Adrenal gland (tissue), 12 donors: ENCODE measurements around the gene TMEM121B. TPM values are rescaled to one million over a fixed set of nuclear protein-coding genes. Genes with fewer than 3 reads are reported as not detected.

Source experiments
- DNase-seq, 7 donors: peaks; one replicate each; pipeline ENCODE4 v3.0.0-alpha.2; 2019 to 2020
- H3K27ac ChIP-seq, 5 donors: fragments of 200-600 bp; sonication (generic) in 4 of 5; 1 replicate in 3 of 5; 2 replicates in 2 of 5; pipeline versions ENCODE4 v1.5.1 to v1.8.0; 2016 to 2020; ENCODE audit warnings: mild to moderate bottlenecking in 1 of 5
- H3K27me3 ChIP-seq: fragments of 200-600 bp; 2 replicates; pipeline ENCODE4 v1.8.0; 2021
- H3K36me3 ChIP-seq, 2 donors: fragments of 200-600 bp; replicated peaks in 1 of 2; 1 replicate in 1 of 2; 2 replicates in 1 of 2; pipeline versions ENCODE4 v1.5.1 to v1.8.0; 2018 to 2022
- H3K4me1 ChIP-seq, 2 donors: fragments of 200-600 bp; replicated peaks in 1 of 2; 1 replicate in 1 of 2; 2 replicates in 1 of 2; pipeline versions ENCODE4 v1.5.1 to v1.8.0; 2018 to 2021
- H3K4me3 ChIP-seq, 4 donors: fragments of 200-600 bp; sonication (generic) in 3 of 4; one replicate each; pipeline ENCODE4 v1.5.1; 2016 to 2018
- H3K9me3 ChIP-seq, 3 donors: fragments of 200-600 bp; sonication (generic) in 1 of 3; replicated peaks in 1 of 3; 1 replicate in 2 of 3; 2 replicates in 1 of 3; pipeline versions ENCODE4 v1.5.1 to v1.8.0; 2016 to 2021
- POLR2A ChIP-seq, 2 donors: fragments of 450-650 bp; IDR thresholded peaks; one replicate each; pipeline ENCODE4 v1.6.1; 2017; ENCODE audit warnings: antibody characterized with exemption in 2 of 2, mild to moderate bottlenecking in 2 of 2, moderate library complexity in 1 of 2
- WGBS, 4 donors: extraction: QIAGEN DNeasy Blood & Tissue Kit in 2 of 4; methylation state at CpG; one replicate each; pipeline versions ENCODE4 v1.1.5 to v1.1.7; 2013 to 2017; 5-methylcytosine and 5-hydroxymethylcytosine counted together
- intact Hi-C, 2 donors: fragments of 100-400 bp; cut with DNase I; formaldehyde crosslinking; loops; one replicate each; pipeline versions ENCODE4 v1.14.1 to v1.15.0; 2022 to 2023
- polyA plus RNA-seq, 3 donors: library from polyadenylated mRNA; stranded (reverse); fragments of 200-250 nt in 2 of 3; fragments of 350-450 nt in 1 of 3; fragmentation: Illumina TruSeq in 1 of 3; extraction: RNeasy Lipid Tissue Mini Kit (QIAGEN cat#74804) in 1 of 3; gene quantifications; one replicate each; pipeline ENCODE4 v1.2.3, GENCODE V29; 2013 to 2014
- total RNA-seq, 9 donors: library from RNA; depleted of rRNA in 4 of 9; stranded (reverse); fragments of >200 nt in 4 of 9; fragments of 120-200 nt in 1 of 9; fragmentation: NEBNext Ultra II Directional in 1 of 9; extraction: Animal tissue kit (Norgen Biotek cat#: 25700) in 1 of 9; gene quantifications; one replicate each; pipeline versions ENCODE4 v1.1.0 to v1.2.4, GENCODE V29; 2013 to 2023
- TF ChIP-seq, protein P1 (sequence below), 6 experiments: fragments of 450-650 bp in 4 of 6; fragments of 200-600 bp in 2 of 6; sonication (generic) in 1 of 6; IDR thresholded peaks; 1 replicate in 5 of 6; 2 replicates in 1 of 6; pipeline versions ENCODE4 v1.5.1 to v1.8.0; 2016 to 2021; ENCODE audit warnings: antibody characterized with exemption in 6 of 6, mild to moderate bottlenecking in 2 of 6, moderate library complexity in 1 of 6
- donor health status: healthy with polysubstance abuse.
- donor health status: Bipolar disorder and iron deficiency.
- donor health status: DM: yes; HTN: yes; CAD: no.
- donor health status: DM: no; HTN: no; CAD: no.
- donor health status: DM: no; HTN: no; CAD: no.
- donor health status: DM: yes; HTN: yes; CAD: no.

The TMEM121B gene
- total and polyA plus RNA-seq, 12 donors: 0.22 to 2.3 (median 1.1) TPM

GRCh38 chr22:17086788-17087497 lies 34.2 kb downstream of the TMEM121B start:
- peak overlapping the region in 1 of 4 donors; percentile 97 for H3K4me3 ChIP-seq
- peaks cover 6 to 19% of the 10 kb centered on the region in 2 donors for H3K4me1 ChIP-seq
- peak in 2 of 7 donors; percentile 14 to 47 for DNase-seq
- TF ChIP-seq, protein P1, sequence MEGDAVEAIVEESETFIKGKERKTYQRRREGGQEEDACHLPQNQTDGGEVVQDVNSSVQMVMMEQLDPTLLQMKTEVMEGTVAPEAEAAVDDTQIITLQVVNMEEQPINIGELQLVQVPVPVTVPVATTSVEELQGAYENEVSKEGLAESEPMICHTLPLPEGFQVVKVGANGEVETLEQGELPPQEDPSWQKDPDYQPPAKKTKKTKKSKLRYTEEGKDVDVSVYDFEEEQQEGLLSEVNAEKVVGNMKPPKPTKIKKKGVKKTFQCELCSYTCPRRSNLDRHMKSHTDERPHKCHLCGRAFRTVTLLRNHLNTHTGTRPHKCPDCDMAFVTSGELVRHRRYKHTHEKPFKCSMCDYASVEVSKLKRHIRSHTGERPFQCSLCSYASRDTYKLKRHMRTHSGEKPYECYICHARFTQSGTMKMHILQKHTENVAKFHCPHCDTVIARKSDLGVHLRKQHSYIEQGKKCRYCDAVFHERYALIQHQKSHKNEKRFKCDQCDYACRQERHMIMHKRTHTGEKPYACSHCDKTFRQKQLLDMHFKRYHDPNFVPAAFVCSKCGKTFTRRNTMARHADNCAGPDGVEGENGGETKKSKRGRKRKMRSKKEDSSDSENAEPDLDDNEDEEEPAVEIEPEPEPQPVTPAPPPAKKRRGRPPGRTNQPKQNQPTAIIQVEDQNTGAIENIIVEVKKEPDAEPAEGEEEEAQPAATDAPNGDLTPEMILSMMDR (IDR thresholded peaks at IDR 0.05): no peak
- TF ChIP-seq POLR2A (IDR thresholded peaks at IDR 0.05): no peak
- no peaks in the 10 kb centered on the region for H3K27me3 ChIP-seq
- 69 to 80% (median 74%) methylated on average over 9 to 10 of the region's 10 CpGs for WGBS, 4 donors
- H3K27ac ChIP-seq: no peak overlapping the region
- intact Hi-C loops: loop anchor here (5.0 to 10.0 kb wide), 3 partner anchors 68 to 408 kb away; partner anchors contain the start of gene HDHD5 (in 1 of the 2)
- H3K9me3 ChIP-seq: no peaks in the 10 kb centered on the region
- no peaks in the 10 kb centered on the region for H3K36me3 ChIP-seq

DNA sequence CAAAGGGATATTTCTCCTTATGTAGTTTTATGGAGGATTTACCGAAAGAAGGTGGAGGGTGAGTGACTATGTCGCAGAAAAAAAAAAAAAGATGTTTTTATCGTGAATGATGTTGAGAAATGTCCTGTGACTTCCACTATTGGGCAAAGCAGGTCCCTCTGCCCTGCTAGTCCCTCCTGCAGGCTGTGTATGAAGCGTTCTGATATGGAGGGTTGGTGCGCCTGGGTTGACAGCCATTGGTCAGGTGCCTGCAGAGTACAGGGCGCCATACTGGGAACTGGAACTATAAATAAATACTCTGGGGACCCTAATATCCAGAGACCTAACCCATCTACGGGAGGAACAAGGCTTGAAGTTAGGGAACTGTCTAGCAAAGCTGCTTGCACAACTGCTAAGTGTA lies 34.9 kb downstream of the TMEM121B start:
- H3K9me3 ChIP-seq: no peaks in the 10 kb centered on the region
- WGBS, 4 donors: 62 to 81% (median 77%) methylated on average over 7 of the region's 7 CpGs
- peak overlapping the region in 1 of 4 donors; percentile 97 for H3K4me3 ChIP-seq
- H3K27me3 ChIP-seq: no peaks in the 10 kb centered on the region
- no peaks in the 10 kb centered on the region for H3K36me3 ChIP-seq
- peak overlapping the region in 1 of 5 donors; percentile 15 for H3K27ac ChIP-seq
- peaks cover 6 to 19% of the 10 kb centered on the region in 2 donors for H3K4me1 ChIP-seq
- TF ChIP-seq POLR2A (IDR thresholded peaks at IDR 0.05): no peak
- TF ChIP-seq, protein P1 (IDR thresholded peaks at IDR 0.05): no peak
- DNase-seq: peak in 1 of 7 donors; percentile 48
- intact Hi-C loops: loop anchor here (5.0 to 10.0 kb wide), 3 partner anchors 69 to 409 kb away; partner anchors contain the start of gene HDHD5 (in 1 of the 2)

- no peaks in the 10 kb centered on the region for H3K36me3 ChIP-seq
Observed at GRCh38 chr22:17085277-17086181, 35.6 kb downstream of the TMEM121B start.

More at GRCh38 chr22:17085277-17086181, 35.6 kb downstream of the TMEM121B start:
- peak overlapping the region; percentile 59 to 97 (median 78) for H3K4me3 ChIP-seq
- TF ChIP-seq, protein P1 (IDR thresholded peaks at IDR 0.05): no peak
- TF ChIP-seq POLR2A (IDR thresholded peaks at IDR 0.05): no peak
- 9 to 25% (median 10%) methylated on average over 25 to 92 of the region's 92 CpGs for WGBS, 4 donors
- no peaks in the 10 kb centered on the region for H3K9me3 ChIP-seq
- intact Hi-C loops: loop anchor here (5.0 to 10.0 kb wide), 3 partner anchors 69 to 409 kb away; partner anchors contain the start of gene HDHD5 (in 1 of the 2)
- H3K27me3 ChIP-seq: no peaks in the 10 kb centered on the region
- peak overlapping the region; percentile 61 to 97 (median 84) for H3K27ac ChIP-seq
- peaks cover 6 to 19% of the 10 kb centered on the region in 2 donors for H3K4me1 ChIP-seq
- DNase-seq: peak in 6 of 7 donors; percentile 33 to 49 (median 45)
